ENCODE data around the gene CLCN4.

GRCh38 chrX:10166248-10166716, 9.5 kb downstream of the CLCN4 start:
- TF ChIP-seq EZH2 (IDR thresholded peaks at IDR 0.05; ENCODE audit: borderline replicate concordance, low read depth, low read length, severe bottlenecking) (no peak), CTCF (IDR thresholded peaks at IDR 0.05; ENCODE audit: borderline replicate concordance, extremely low read depth, low read length, poor library complexity, severe bottlenecking) (no peak)

Data from DND-41 (cell line).